HEK293T (cell line): ENCODE data around the gene CELF2.

Experiments
- CTBP1 ChIP-seq: fragments of 450-650 bp; IDR thresholded peaks from 2 replicates; pipeline ENCODE4 v1.6.1; 2016; ENCODE audit warnings: borderline replicate concordance
- ELF4 ChIP-seq: fragments of 450-650 bp; IDR thresholded peaks from 2 replicates; pipeline ENCODE4 v1.6.1; 2017; ENCODE audit warnings: antibody characterized with exemption
- FOXK2 ChIP-seq: fragments of 450-650 bp; IDR thresholded peaks from 2 replicates; pipeline ENCODE4 v1.6.1; 2016; ENCODE audit warnings: mild to moderate bottlenecking
- FOXM1 ChIP-seq: fragments of 450-650 bp; IDR thresholded peaks from 2 replicates; pipeline ENCODE4 v1.6.1; 2017; ENCODE audit warnings: mild to moderate bottlenecking, borderline replicate concordance
- SP1 ChIP-seq: fragments of 450-650 bp; IDR thresholded peaks from 2 replicates; pipeline ENCODE4 v1.6.1; 2017
- SUZ12 ChIP-seq: fragments of 450-650 bp; IDR thresholded peaks from 2 replicates; pipeline ENCODE4 v1.6.1; 2016; ENCODE audit warnings: mild to moderate bottlenecking
- TARDBP ChIP-seq: fragments of 450-650 bp; IDR thresholded peaks from 2 replicates; pipeline ENCODE4 v1.6.1; 2016

DNA sequence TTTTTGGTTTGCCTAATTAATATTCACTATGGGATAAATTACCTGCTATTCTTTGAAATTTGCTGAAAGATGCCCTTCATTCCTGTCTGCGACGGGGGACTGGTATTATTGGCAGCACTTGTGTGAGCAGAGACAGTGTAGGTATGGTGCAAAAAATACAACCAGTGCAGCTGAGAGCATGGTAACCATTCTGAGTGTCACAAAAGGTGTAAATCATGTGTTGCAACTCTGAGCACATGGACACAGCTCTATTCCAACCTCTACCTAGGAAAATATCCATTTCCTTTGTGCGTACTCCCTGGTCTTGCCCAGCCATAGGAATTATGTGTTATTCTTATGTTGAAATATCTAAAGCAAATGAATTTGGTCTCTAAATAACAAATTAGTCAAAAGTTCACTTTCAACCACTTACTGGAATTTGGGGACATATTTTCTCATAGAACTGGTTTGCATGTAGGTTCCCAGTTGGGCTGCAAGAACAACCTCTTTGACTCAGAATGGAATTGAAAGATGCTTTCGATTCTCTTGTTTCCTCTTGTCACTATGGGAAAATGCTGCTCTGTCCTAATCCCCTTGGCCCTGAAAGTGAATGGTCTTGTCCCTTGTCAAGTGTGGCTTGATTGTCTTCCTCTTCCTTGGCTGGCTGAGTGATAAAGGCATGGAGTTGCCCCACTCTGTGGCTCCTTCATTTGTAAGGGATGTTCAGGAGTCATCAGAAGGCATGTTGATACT lies 57.0 kb downstream of the CELF2 start:
- no peak for TF ChIP-seq FOXK2
- TF ChIP-seq ELF4: no peak
- no peak for TF ChIP-seq CTBP1
- no peak for TF ChIP-seq FOXM1
- no peak for TF ChIP-seq TARDBP
- TF ChIP-seq SP1: no peak
- no peak for TF ChIP-seq SUZ12
